Fibroblast of lung (primary cell): ENCODE measurements around the gene THUMPD2. TPM values are rescaled to one million over a fixed set of nuclear protein-coding genes. Genes with fewer than 3 reads are reported as not detected.

Experiments used
- DNase-seq, 2 donors: peaks; one replicate each; pipeline versions ENCODE4 v3.0.0 to v3.0.0-alpha.2; 2010; ENCODE audit warnings: low read depth in 2 of 2
- H2AFZ ChIP-seq: 2 replicates; pipeline ENCODE4 v1.5.1; 2012; ENCODE audit warnings: low read length, control low read depth, inconsistent platforms
- H3K27ac ChIP-seq: 2 replicates; pipeline ENCODE4 v1.5.1; 2011; ENCODE audit warnings: low read length, control low read depth; ENCODE audit not compliant: insufficient read depth
- H3K27me3 ChIP-seq: 2 replicates; pipeline ENCODE4 v1.5.1; 2011; ENCODE audit warnings: mild to moderate bottlenecking, low read length; ENCODE audit not compliant: control insufficient read depth, insufficient read depth
- H3K36me3 ChIP-seq: 2 replicates; pipeline ENCODE4 v1.5.1; 2011; ENCODE audit warnings: low read length; ENCODE audit not compliant: control insufficient read depth, insufficient read depth
- H3K4me1 ChIP-seq: 2 replicates; pipeline ENCODE4 v1.5.1; 2011; ENCODE audit warnings: low read length; ENCODE audit not compliant: control insufficient read depth, insufficient read depth; ENCODE audit errors: extremely low read depth
- H3K4me2 ChIP-seq: 2 replicates; pipeline ENCODE4 v1.5.1; 2011; ENCODE audit warnings: low read length, control low read depth; ENCODE audit not compliant: insufficient read depth; ENCODE audit errors: extremely low read depth
- H3K4me3 ChIP-seq, 4 experiments: fragments of 200-600 bp in 1 of 4; sonication (generic) in 1 of 4; replicated peaks in 1 of 4; 2 replicates each; pipeline ENCODE4 v1.5.1; 2011 to 2016; ENCODE audit warnings: low read length in 4 of 4, low read depth in 3 of 4, mild to moderate bottlenecking in 3 of 4, control low read depth in 2 of 4, inconsistent platforms in 1 of 4, mixed read lengths in 1 of 4; ENCODE audit not compliant: insufficient read depth in 1 of 4; ENCODE audit errors: control extremely low read depth in 1 of 4
- H3K79me2 ChIP-seq: 2 replicates; pipeline ENCODE4 v1.5.1; 2012; ENCODE audit warnings: mild to moderate bottlenecking, low read length, inconsistent platforms; ENCODE audit not compliant: control insufficient read depth, insufficient read depth
- H3K9ac ChIP-seq: 2 replicates; pipeline ENCODE4 v1.5.1; 2011; ENCODE audit warnings: mild to moderate bottlenecking, low read length, control low read depth; ENCODE audit not compliant: insufficient read depth
- H3K9me3 ChIP-seq: 2 replicates; pipeline ENCODE4 v1.5.1; 2012; ENCODE audit warnings: low read depth, low read length; ENCODE audit not compliant: control insufficient read depth, insufficient read depth
- H4K20me1 ChIP-seq: 2 replicates; pipeline ENCODE4 v1.5.1; 2011; ENCODE audit warnings: low read length; ENCODE audit not compliant: control insufficient read depth, insufficient read depth; ENCODE audit errors: extremely low read depth
- CTCF ChIP-seq, 2 donors: IDR thresholded peaks in 1 of 2; conservative IDR thresholded peaks in 1 of 2; 1 replicate in 1 of 2; 2 replicates in 1 of 2; pipeline ENCODE4 v1.5.1; 2011 to 2012; ENCODE audit warnings: low read length in 2 of 2, control low read depth in 1 of 2, inconsistent platforms in 1 of 2, low read depth in 1 of 2, mild to moderate bottlenecking in 1 of 2
- EZH2 ChIP-seq: IDR thresholded peaks from 2 replicates; pipeline ENCODE4 v1.5.1; 2012; ENCODE audit warnings: low read length, control low read depth, mild to moderate bottlenecking; ENCODE audit errors: missing control alignments
- polyA plus RNA-seq, 2 donors: library from polyadenylated mRNA; depleted of rRNA in 1 of 2; stranded (reverse) in 1 of 2; unstranded in 1 of 2; fragments of >200 nt; gene quantifications; 2 replicates each; pipeline ENCODE4 v1.2.1, GENCODE V29; 2011 to 2012; ENCODE audit warnings: missing spikeins in 1 of 2
- total RNA-seq: library from RNA; depleted of rRNA; stranded (reverse); fragments of >200 nt; gene quantifications from 2 replicates; pipeline ENCODE4 v1.2.1, GENCODE V29; 2014

THUMPD2 gene
- total and polyA plus RNA-seq, 2 donors (not counting 1 experiment from before 2014, with no cell fraction given), result 8.1 to 10.2 TPM

DNA sequence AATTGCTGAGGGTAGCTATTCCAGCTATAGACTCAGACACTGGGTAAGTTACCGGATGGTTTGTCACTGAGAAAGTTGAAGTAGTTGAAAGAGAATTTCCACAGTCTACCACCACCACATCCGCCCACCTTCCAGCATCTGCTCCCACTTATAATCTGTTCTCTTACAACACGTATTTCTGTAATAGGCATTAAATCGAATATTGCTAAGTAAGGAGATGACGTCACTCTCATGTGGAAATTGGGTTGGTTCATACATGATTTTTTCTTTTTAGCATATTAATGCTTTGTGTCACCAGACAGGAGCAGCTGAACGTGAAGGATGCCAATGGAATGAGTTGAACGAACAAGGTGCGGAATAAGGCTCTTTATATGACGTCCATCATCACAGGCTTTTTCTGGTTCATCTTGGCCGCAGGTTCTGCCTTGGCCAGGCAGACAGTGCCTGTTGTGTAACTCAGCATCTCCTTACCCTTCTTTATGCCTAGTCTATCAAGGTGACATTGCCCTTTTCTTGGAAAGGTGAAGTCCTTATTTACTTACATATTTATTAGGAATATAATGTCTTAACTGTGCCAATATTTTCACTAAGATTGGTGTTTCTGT lies 45.9 kb downstream of the THUMPD2 start:
- no peak overlapping the region for H3K27ac ChIP-seq
- H3K36me3 ChIP-seq, result peaks cover 2% of the 10 kb centered on the region
- no peaks in the 10 kb centered on the region for H3K9me3 ChIP-seq
- H3K9ac ChIP-seq, result no peak overlapping the region
- H3K27me3 ChIP-seq, result no peaks in the 10 kb centered on the region
- DNase-seq, result peak in 1 of 2 donors; percentile 66
- no peak overlapping the region for H3K4me2 ChIP-seq
- H3K79me2 ChIP-seq, result peaks cover 3% of the 10 kb centered on the region
- H2AFZ ChIP-seq, result no peak overlapping the region
- H4K20me1 ChIP-seq, result no peaks in the 10 kb centered on the region
- no peak overlapping the region for H3K4me3 ChIP-seq
- H3K4me1 ChIP-seq, result peaks cover 16% of the 10 kb centered on the region
- no peak for TF ChIP-seq CTCF (conservative IDR thresholded peaks at IDR 0.05 in 1 of 2, IDR thresholded peaks at IDR 0.05 in 1 of 2; ENCODE audit: low read depth in 1 of 2, low read length in 2 of 2)
- TF ChIP-seq EZH2, result no peak

GRCh38 chr2:39732482-39732881 lies 46.6 kb downstream of the THUMPD2 start:
- no peaks in the 10 kb centered on the region for H4K20me1 ChIP-seq
- no peak overlapping the region for H2AFZ ChIP-seq
- no peak overlapping the region for H3K4me2 ChIP-seq
- H3K36me3 ChIP-seq, result peaks cover 2% of the 10 kb centered on the region
- H3K27ac ChIP-seq, result no peak overlapping the region
- peaks cover 9% of the 10 kb centered on the region for H3K4me1 ChIP-seq
- H3K79me2 ChIP-seq, result peaks cover 3% of the 10 kb centered on the region
- no peak overlapping the region for H3K9ac ChIP-seq
- H3K27me3 ChIP-seq, result no peaks in the 10 kb centered on the region
- no peak for TF ChIP-seq EZH2
- no peak for TF ChIP-seq CTCF (conservative IDR thresholded peaks at IDR 0.05 in 1 of 2, IDR thresholded peaks at IDR 0.05 in 1 of 2; ENCODE audit: low read depth in 1 of 2, low read length in 2 of 2)
- H3K4me3 ChIP-seq, result no peak overlapping the region
- peak in 1 of 2 donors; percentile 25 for DNase-seq
- no peaks in the 10 kb centered on the region for H3K9me3 ChIP-seq

- H3K4me2 ChIP-seq, result no peak overlapping the region
- DNase-seq, result peak in 1 of 2 donors; percentile 36
- H3K4me1 ChIP-seq, result peaks cover 2% of the 10 kb centered on the region
- H3K27me3 ChIP-seq, result no peaks in the 10 kb centered on the region
- no peaks in the 10 kb centered on the region for H3K9me3 ChIP-seq
- H3K4me3 ChIP-seq, result no peak overlapping the region
- no peak overlapping the region for H3K9ac ChIP-seq
- H3K79me2 ChIP-seq, result peaks cover 3% of the 10 kb centered on the region
- H4K20me1 ChIP-seq, result no peaks in the 10 kb centered on the region
- peaks cover 2% of the 10 kb centered on the region for H3K36me3 ChIP-seq
- no peak overlapping the region for H3K27ac ChIP-seq
- no peak for TF ChIP-seq CTCF (conservative IDR thresholded peaks at IDR 0.05 in 1 of 2, IDR thresholded peaks at IDR 0.05 in 1 of 2; ENCODE audit: low read depth in 1 of 2, low read length in 2 of 2)
- no peak for TF ChIP-seq EZH2
- H2AFZ ChIP-seq, result no peak overlapping the region
These were observed 47.5 kb downstream of the THUMPD2 start for GRCh38 chr2:39731546-39731945.
